Measurements from ENCODE around the gene MAZ.
A peak's percentile ranks its signal among the peaks of the same experiment; 100 is the strongest.
"Not testable (repeated sequence)": the region's sequence is repeated elsewhere in the genome, so short reads cannot be mapped to it uniquely, and the experiment has no call there.

MAZ gene

GRCh38 chr16:29806099-29806579, at the start of gene MAZ:
TSS of gene MAZ (plus strand) at chr16:29806529. CDS start at chr16:29806702, 173 bp downstream.
- Mint-ChIP-seq H3K36me3 (ENCODE audit: insufficient read depth) (peaks cover 52% of the 10 kb centered on the region), H3K4me3 (peak within 1 kb of the TSS; percentile 96), H3K27ac (ENCODE audit: low read depth) (peak within 1 kb of the TSS; percentile 99), H3K4me1 (peaks cover 57% of the 10 kb centered on the region), H3K27me3 (no peaks in the 10 kb centered on the region), H3K9me3 (no peaks in the 10 kb centered on the region)
- ATAC-seq (replicated peaks; ENCODE audit: extremely low read depth, poor library complexity, severe bottlenecking) (no peak), DNase-seq (ENCODE audit: low spot score in 2 of 2) (no peak)

DNA sequence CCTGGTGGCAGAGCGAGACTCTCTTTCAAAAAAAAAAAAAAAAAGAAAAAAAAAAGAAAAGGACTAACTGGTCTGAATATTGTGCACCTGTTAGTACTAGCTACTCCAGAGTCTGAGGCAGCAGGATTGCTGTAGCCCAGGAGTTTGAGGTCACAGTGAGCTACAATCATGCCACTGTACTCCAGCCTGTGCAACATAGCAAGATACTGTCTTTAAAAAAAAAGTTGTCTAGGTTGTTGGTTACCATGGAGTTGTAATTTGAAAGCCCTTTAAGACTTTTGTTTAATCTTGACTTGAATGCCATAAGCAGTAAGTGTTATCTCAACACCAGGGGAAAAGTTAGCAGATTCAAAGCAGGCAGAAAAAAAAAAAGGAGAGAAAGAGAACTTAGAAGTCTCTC, 49.7 kb upstream of the MAZ start:
- no peaks in the 10 kb centered on the region for H3K9me3 Mint-ChIP-seq
- no peak for DNase-seq (ENCODE audit: low spot score in 2 of 2)
- H3K36me3 Mint-ChIP-seq (ENCODE audit: insufficient read depth) = no peaks in the 10 kb centered on the region
- H3K4me3 Mint-ChIP-seq = no peak overlapping the region
- peak; percentile 24 for ATAC-seq (replicated peaks; ENCODE audit: extremely low read depth, poor library complexity, severe bottlenecking)
- H3K4me1 Mint-ChIP-seq = peaks cover 17% of the 10 kb centered on the region
- H3K27me3 Mint-ChIP-seq = no peaks in the 10 kb centered on the region
- no peak overlapping the region for H3K27ac Mint-ChIP-seq (ENCODE audit: low read depth)

DNA sequence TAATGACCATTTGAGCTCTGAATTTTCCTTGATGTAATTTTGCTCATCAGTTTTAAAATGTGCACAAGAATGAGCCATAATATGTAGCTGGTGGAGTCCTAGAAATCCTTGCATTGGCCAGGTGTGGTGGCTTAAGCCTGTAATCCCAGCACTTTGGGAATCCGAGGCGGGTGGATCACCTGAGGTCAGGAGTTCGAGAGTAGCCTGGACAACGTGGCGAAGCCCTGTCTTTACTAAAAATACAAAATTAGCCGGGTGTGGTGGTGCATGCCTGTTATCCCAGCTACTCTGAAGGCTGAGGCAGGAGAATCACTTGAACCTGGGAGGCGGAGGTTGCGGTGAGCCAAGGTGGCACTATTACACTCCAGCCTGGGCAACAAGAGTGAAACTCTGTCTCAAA, 49.2 kb upstream of the MAZ start:
- ATAC-seq (replicated peaks; ENCODE audit: extremely low read depth, poor library complexity, severe bottlenecking); H3K9me3 Mint-ChIP-seq; H3K27me3 Mint-ChIP-seq; H3K4me3 Mint-ChIP-seq; H3K36me3 Mint-ChIP-seq (ENCODE audit: insufficient read depth); DNase-seq (ENCODE audit: low spot score in 2 of 2); H3K27ac Mint-ChIP-seq (ENCODE audit: low read depth): not testable (repeated sequence)
- H3K4me1 Mint-ChIP-seq = peaks cover 17% of the 10 kb centered on the region

GRCh38 chr16:29757950-29758466, 48.3 kb upstream of the MAZ start:
- Mint-ChIP-seq H3K27me3 (no peaks in the 10 kb centered on the region), H3K27ac (ENCODE audit: low read depth) (no peak overlapping the region), H3K36me3 (ENCODE audit: insufficient read depth) (no peaks in the 10 kb centered on the region), H3K4me3 (no peak overlapping the region), H3K4me1 (peaks cover 17% of the 10 kb centered on the region), H3K9me3 (no peaks in the 10 kb centered on the region)
- ATAC-seq (replicated peaks; ENCODE audit: extremely low read depth, poor library complexity, severe bottlenecking) = no peak
- DNase-seq (ENCODE audit: low spot score in 2 of 2) = no peak

- no peak overlapping the region for H3K27ac Mint-ChIP-seq (ENCODE audit: low read depth)
Measured at GRCh38 chr16:29760567-29761279, 45.6 kb upstream of the MAZ start.

GRCh38 chr16:29761280-29761651, 45.1 kb upstream of the MAZ start:
- H3K27ac Mint-ChIP-seq (ENCODE audit: low read depth); H3K27me3 Mint-ChIP-seq; H3K4me3 Mint-ChIP-seq; H3K9me3 Mint-ChIP-seq; ATAC-seq (replicated peaks; ENCODE audit: extremely low read depth, poor library complexity, severe bottlenecking); DNase-seq (ENCODE audit: low spot score in 2 of 2); H3K36me3 Mint-ChIP-seq (ENCODE audit: insufficient read depth): not testable (repeated sequence)
- H3K4me1 Mint-ChIP-seq = peaks cover 14% of the 10 kb centered on the region

More at GRCh38 chr16:29760567-29761279, 45.6 kb upstream of the MAZ start:
- DNase-seq (ENCODE audit: low spot score in 2 of 2) (no peak), ATAC-seq (replicated peaks; ENCODE audit: extremely low read depth, poor library complexity, severe bottlenecking) (no peak)
- H3K4me1 Mint-ChIP-seq = peaks cover 12% of the 10 kb centered on the region
- H3K27me3 Mint-ChIP-seq = no peaks in the 10 kb centered on the region
- peaks cover 2% of the 10 kb centered on the region for H3K36me3 Mint-ChIP-seq (ENCODE audit: insufficient read depth)
- H3K9me3 Mint-ChIP-seq = no peaks in the 10 kb centered on the region
- H3K4me3 Mint-ChIP-seq = no peak overlapping the region

GRCh38 chr16:29761882-29762281, 44.4 kb upstream of the MAZ start:
- ATAC-seq (replicated peaks; ENCODE audit: extremely low read depth, poor library complexity, severe bottlenecking) = no peak
- Mint-ChIP-seq H3K36me3 (ENCODE audit: insufficient read depth) (peaks cover 2% of the 10 kb centered on the region), H3K27me3 (no peaks in the 10 kb centered on the region), H3K27ac (ENCODE audit: low read depth) (no peak overlapping the region), H3K9me3 (no peaks in the 10 kb centered on the region), H3K4me3 (no peak overlapping the region), H3K4me1 (peaks cover 14% of the 10 kb centered on the region)
- DNase-seq (ENCODE audit: low spot score in 2 of 2) = no peak

GRCh38 chr16:29763326-29763725, 43.0 kb upstream of the MAZ start:
- Mint-ChIP-seq H3K27ac (ENCODE audit: low read depth) (no peak overlapping the region), H3K36me3 (ENCODE audit: insufficient read depth) (peaks cover 2% of the 10 kb centered on the region), H3K27me3 (no peaks in the 10 kb centered on the region), H3K9me3 (no peaks in the 10 kb centered on the region), H3K4me1 (peaks cover 14% of the 10 kb centered on the region), H3K4me3 (no peak overlapping the region)
- ATAC-seq (replicated peaks; ENCODE audit: extremely low read depth, poor library complexity, severe bottlenecking) (no peak), DNase-seq (ENCODE audit: low spot score in 2 of 2) (no peak)

DNA sequence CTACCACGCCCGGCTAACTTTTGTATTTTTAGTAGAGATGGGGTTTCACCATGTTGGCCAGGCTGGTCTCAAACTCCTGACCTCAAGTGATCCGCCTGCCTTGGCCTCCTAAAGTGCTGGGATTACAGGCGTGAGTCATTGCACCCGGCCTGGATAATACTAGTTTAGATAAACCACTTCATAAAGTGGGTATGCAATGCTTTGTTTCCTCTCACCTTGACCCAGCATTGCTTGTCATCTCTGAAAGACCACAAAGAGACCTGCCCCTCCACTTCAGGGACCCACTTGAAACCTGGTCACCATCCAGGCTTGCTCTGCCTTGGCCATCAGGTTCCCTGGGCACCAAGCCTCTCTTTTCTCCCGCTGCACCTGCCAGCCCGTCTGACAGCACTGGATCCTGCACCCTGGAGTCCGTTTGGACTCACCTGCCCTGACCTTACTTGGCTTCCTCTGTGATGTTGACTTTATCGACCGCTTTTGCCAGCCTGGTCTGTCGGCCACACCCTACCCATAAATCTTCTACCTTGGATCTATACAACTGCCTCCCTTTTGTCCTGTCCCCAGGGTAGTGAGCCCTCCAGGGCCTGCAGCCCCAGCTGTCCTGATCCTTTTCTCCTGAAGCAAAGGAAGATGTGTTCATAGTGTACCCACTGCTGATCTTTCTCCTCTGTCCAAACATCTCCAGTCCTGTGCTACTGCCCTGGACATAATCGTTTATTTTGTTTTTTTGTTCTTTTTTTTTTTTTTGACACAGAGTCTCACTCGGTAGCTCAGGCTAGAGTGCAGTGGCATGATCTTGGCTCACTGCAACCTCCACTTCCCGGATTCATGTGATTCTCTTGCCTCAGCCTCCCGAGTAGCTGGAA, 40.9 kb upstream of the MAZ start:
- Mint-ChIP-seq H3K27me3 (no peaks in the 10 kb centered on the region), H3K27ac (ENCODE audit: low read depth) (no peak overlapping the region), H3K4me3 (no peak overlapping the region), H3K36me3 (ENCODE audit: insufficient read depth) (peaks cover 2% of the 10 kb centered on the region), H3K4me1 (peaks cover 7% of the 10 kb centered on the region), H3K9me3 (no peaks in the 10 kb centered on the region)
- no peak for DNase-seq (ENCODE audit: low spot score in 2 of 2)
- ATAC-seq (replicated peaks; ENCODE audit: extremely low read depth, poor library complexity, severe bottlenecking) = no peak

GRCh38 chr16:29766571-29766970, 39.8 kb upstream of the MAZ start:
- ATAC-seq (replicated peaks; ENCODE audit: extremely low read depth, poor library complexity, severe bottlenecking) (no peak), DNase-seq (ENCODE audit: low spot score in 2 of 2) (no peak)
- Mint-ChIP-seq H3K4me3 (no peak overlapping the region), H3K36me3 (ENCODE audit: insufficient read depth) (peaks cover 2% of the 10 kb centered on the region), H3K4me1 (peaks cover 7% of the 10 kb centered on the region), H3K27me3 (no peaks in the 10 kb centered on the region), H3K27ac (ENCODE audit: low read depth) (no peak overlapping the region), H3K9me3 (no peaks in the 10 kb centered on the region)

- peaks cover 2% of the 10 kb centered on the region for H3K36me3 Mint-ChIP-seq (ENCODE audit: insufficient read depth)
- ATAC-seq (replicated peaks; ENCODE audit: extremely low read depth, poor library complexity, severe bottlenecking) (no peak), DNase-seq (ENCODE audit: low spot score in 2 of 2) (no peak)
- H3K27ac Mint-ChIP-seq (ENCODE audit: low read depth) = no peak overlapping the region
- H3K4me3 Mint-ChIP-seq = no peak overlapping the region
- no peaks in the 10 kb centered on the region for H3K27me3 Mint-ChIP-seq
- H3K4me1 Mint-ChIP-seq = peaks cover 7% of the 10 kb centered on the region
- no peaks in the 10 kb centered on the region for H3K9me3 Mint-ChIP-seq
Measured at GRCh38 chr16:29767062-29767461, 39.3 kb upstream of the MAZ start.

DNA sequence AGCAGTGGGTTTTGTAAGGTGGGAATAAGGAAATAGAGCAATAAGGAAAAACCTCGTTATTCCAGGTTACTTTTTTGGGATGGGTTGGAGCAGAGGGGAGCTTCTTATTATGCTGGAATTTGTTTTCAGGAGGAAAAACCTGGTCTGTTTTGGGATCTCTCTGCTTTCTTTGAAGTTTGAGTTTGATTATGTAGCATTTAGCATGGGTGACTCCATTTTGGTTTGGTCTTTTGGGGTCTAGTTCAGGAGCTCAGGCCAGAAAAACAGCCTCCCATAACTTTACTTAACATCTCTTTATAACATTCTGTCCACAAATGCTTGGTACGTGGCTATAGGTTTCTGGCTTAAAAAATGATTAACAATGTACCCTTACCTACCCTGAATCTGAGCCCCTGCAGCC, 36.8 kb upstream of the MAZ start:
- Mint-ChIP-seq H3K9me3 (no peaks in the 10 kb centered on the region), H3K27ac (ENCODE audit: low read depth) (no peak overlapping the region), H3K36me3 (ENCODE audit: insufficient read depth) (no peaks in the 10 kb centered on the region), H3K4me1 (peaks cover 13% of the 10 kb centered on the region), H3K27me3 (no peaks in the 10 kb centered on the region), H3K4me3 (no peak overlapping the region)
- no peak for DNase-seq (ENCODE audit: low spot score in 2 of 2)
- no peak for ATAC-seq (replicated peaks; ENCODE audit: extremely low read depth, poor library complexity, severe bottlenecking)
